ENCODE data around the gene TMEM43. TPM values are rescaled to one million over a fixed set of nuclear protein-coding genes. Genes with fewer than 3 reads are reported as not detected.

The TMEM43 gene
- total and polyA plus RNA-seq, 4 donors = 44.3 to 104 (median 74.5) TPM

GRCh38 chr3:14124223-14124614, 633 bp upstream of the TMEM43 start:
- peak; percentile 44 for ATAC-seq (ENCODE audit: insufficient read depth, low FRiP score)
- 1% methylated on average over 37 of the region's 37 CpGs for WGBS, 2 donors

GRCh38 chr3:14125193-14126016, 553 bp downstream of the TMEM43 start:
- Histone ChIP-seq H3K27me3 (ENCODE audit: control insufficient read depth in 3 of 3, insufficient read depth in 3 of 3, low read length in 2 of 3) (no peaks in the 10 kb centered on the region), H3K27ac (ENCODE audit: low read depth in 1 of 2, low read length in 1 of 2) (peak overlapping the region; percentile 97 to 98), H3K9me3 (ENCODE audit: control insufficient read depth in 4 of 4, insufficient read depth in 3 of 4, low read length in 3 of 4) (no peaks in the 10 kb centered on the region), H3K4me3 (peak overlapping the region; percentile 86), H3K36me3 (ENCODE audit: control insufficient read depth in 4 of 4, insufficient read depth in 4 of 4, low read length in 4 of 4) (peaks cover 8 to 30% (median 10%) of the 10 kb centered on the region in 4 donors), H3K9ac (ENCODE audit: insufficient read depth in 1 of 2, low read length in 2 of 2) (peak overlapping the region; percentile 69 to 82), H3K4me1 (ENCODE audit: control insufficient read depth in 5 of 5, insufficient read depth in 5 of 5, low read length in 5 of 5) (peaks cover 7 to 29% (median 17%) of the 10 kb centered on the region in 5 donors)
- WGBS, 2 donors = 0% methylated on average over 44 of the region's 44 CpGs
- ATAC-seq (ENCODE audit: insufficient read depth, low FRiP score) (peak; percentile 64), DNase-seq (peak; percentile 72 to 80 (median 75))
- no peak for TF ChIP-seq CTCF (IDR thresholded peaks at IDR 0.05; ENCODE audit: control extremely low read depth, extremely low read depth)

More at GRCh38 chr3:14124223-14124614, 633 bp upstream of the TMEM43 start:
- H3K27me3 ChIP-seq (ENCODE audit: control insufficient read depth in 3 of 3, insufficient read depth in 3 of 3, low read length in 2 of 3) = no peaks in the 10 kb centered on the region
- peak overlapping the region; percentile 53 to 67 for H3K9ac ChIP-seq (ENCODE audit: insufficient read depth in 1 of 2, low read length in 2 of 2)
- DNase-seq = peak; percentile 42 to 48 (median 44)
- H3K4me1 ChIP-seq (ENCODE audit: control insufficient read depth in 5 of 5, insufficient read depth in 5 of 5, low read length in 5 of 5) = peaks cover 7 to 29% (median 17%) of the 10 kb centered on the region in 5 donors
- H3K9me3 ChIP-seq (ENCODE audit: control insufficient read depth in 4 of 4, insufficient read depth in 3 of 4, low read length in 3 of 4) = no peaks in the 10 kb centered on the region
- H3K4me3 ChIP-seq = peak overlapping the region; percentile 78
- peak overlapping the region; percentile 90 to 91 for H3K27ac ChIP-seq (ENCODE audit: low read depth in 1 of 2, low read length in 1 of 2)
- TF ChIP-seq CTCF (IDR thresholded peaks at IDR 0.05; ENCODE audit: control extremely low read depth, extremely low read depth) = no peak
- H3K36me3 ChIP-seq (ENCODE audit: control insufficient read depth in 4 of 4, insufficient read depth in 4 of 4, low read length in 4 of 4) = peaks cover 0 to 21% (median 6%) of the 10 kb centered on the region in 4 donors

GRCh38 chr3:14126017-14126886, 1.4 kb downstream of the TMEM43 start:
- Histone ChIP-seq H3K4me1 (ENCODE audit: control insufficient read depth in 5 of 5, insufficient read depth in 5 of 5, low read length in 5 of 5) (peaks cover 7 to 29% (median 17%) of the 10 kb centered on the region in 5 donors), H3K4me3 (peak overlapping the region; percentile 25), H3K9me3 (ENCODE audit: control insufficient read depth in 4 of 4, insufficient read depth in 3 of 4, low read length in 3 of 4) (no peaks in the 10 kb centered on the region), H3K27me3 (ENCODE audit: control insufficient read depth in 3 of 3, insufficient read depth in 3 of 3, low read length in 2 of 3) (no peaks in the 10 kb centered on the region), H3K27ac (ENCODE audit: low read depth in 1 of 2, low read length in 1 of 2) (peak overlapping the region; percentile 97 to 98), H3K9ac (ENCODE audit: insufficient read depth in 1 of 2, low read length in 2 of 2) (peak overlapping the region; percentile 69 to 82), H3K36me3 (ENCODE audit: control insufficient read depth in 4 of 4, insufficient read depth in 4 of 4, low read length in 4 of 4) (peaks cover 16 to 38% (median 18%) of the 10 kb centered on the region in 4 donors)
- no peak for TF ChIP-seq CTCF (IDR thresholded peaks at IDR 0.05; ENCODE audit: control extremely low read depth, extremely low read depth)
- DNase-seq = no peak
- no peak for ATAC-seq (ENCODE audit: insufficient read depth, low FRiP score)
- 51 to 69% methylated on average over 11 of the region's 11 CpGs for WGBS, 2 donors

All from lung (tissue), 12 donors.